Right ventricle myocardium superior (tissue), 1 donor: ENCODE results near the gene HMGB3. TPM values are rescaled to one million over a fixed set of nuclear protein-coding genes. Genes with fewer than 3 reads are reported as not detected.
"Not testable (repeated sequence)": the region's sequence is repeated elsewhere in the genome, so short reads cannot be mapped to it uniquely, and the experiment has no call there.

Experiments
- ATAC-seq: fragments of 200-7000 bp; cut with Tn5 transposase; one replicate; pipeline ENCODE4 v1.9.1; 2020; ENCODE audit warnings: mild to moderate bottlenecking; ENCODE audit not compliant: poor library complexity
- DNase-seq: peaks from one replicate; pipeline ENCODE4 v3.0.0-alpha.2; 2020
- intact Hi-C: fragments of 100-400 bp; cut with DNase I; formaldehyde crosslinking; loops from one replicate; pipeline ENCODE4 v1.11.2; 2022
- total RNA-seq: library from RNA; stranded (reverse); fragmentation: NEBNext Ultra II Directional; extraction: Animal tissue kit (Norgen Biotek cat#: 25700); gene quantifications from one replicate; pipeline ENCODE4 v1.2.1, GENCODE V29; 2021
- donor health status: DM: no; HTN: yes; CAD: no; lungs with severe emphysema.

HMGB3 gene
- total RNA-seq, 1 donor from 2014 or later = 9.0 TPM

- intact Hi-C loops = no loop called here
- no peak for ATAC-seq
- no peak for DNase-seq
These were observed 10.7 kb upstream of the HMGB3 start for GRCh38 chrX:150972450-150972849.

- no peak for ATAC-seq
- DNase-seq = no peak
- intact Hi-C loops = no loop called here
These were observed 7.3 kb upstream of the HMGB3 start for GRCh38 chrX:150975655-150976390.

- ATAC-seq = no peak
- DNase-seq = no peak
- intact Hi-C loops = no loop called here
These were observed 5.5 kb upstream of the HMGB3 start for GRCh38 chrX:150977411-150978162.

GRCh38 chrX:150980186-150980585 lies 2.9 kb upstream of the HMGB3 start:
- DNase-seq (no peak), ATAC-seq (no peak)
- intact Hi-C loops = no loop called here

GRCh38 chrX:150980711-150981110 lies 2.4 kb upstream of the HMGB3 start:
- intact Hi-C loops = no loop called here
- DNase-seq (no peak), ATAC-seq (no peak)

- ATAC-seq = no peak
- no peak for DNase-seq
- intact Hi-C loops = no loop called here
These were observed 824 bp upstream of the HMGB3 start for GRCh38 chrX:150982235-150982787.

- DNase-seq = no peak
- intact Hi-C loops = no loop called here
- ATAC-seq = no peak
These were observed 510 bp downstream of the HMGB3 start for GRCh38 chrX:150983521-150984168.

- intact Hi-C loops = no loop called here
- no peak for ATAC-seq
- DNase-seq = no peak
These were observed 1.2 kb downstream of the HMGB3 start for GRCh38 chrX:150984169-150984824.

- DNase-seq, ATAC-seq, intact Hi-C loops: not testable (repeated sequence)
These were observed 4.6 kb downstream of the HMGB3 start for GRCh38 chrX:150987687-150988086.

GRCh38 chrX:150989420-150989819 lies 6.3 kb downstream of the HMGB3 start:
- no peak for DNase-seq
- intact Hi-C loops = no loop called here

GRCh38 chrX:150990910-150991309 lies 7.8 kb downstream of the HMGB3 start:
- intact Hi-C loops = no loop called here
- no peak for ATAC-seq
- DNase-seq = no peak

More at GRCh38 chrX:150989420-150989819, 6.3 kb downstream of the HMGB3 start:
- no peak for ATAC-seq

GRCh38 chrX:151000861-151001331 lies 17.8 kb downstream of the HMGB3 start:
- ATAC-seq (no peak), DNase-seq (no peak)
- intact Hi-C loops = loop anchor here (10.0 kb wide), 1 partner anchor 226 kb away; no protein-coding TSS in a partner anchor

- DNase-seq (no peak), ATAC-seq (no peak)
- intact Hi-C loops = loop anchor here (10.0 kb wide), 1 partner anchor 229 kb away; no protein-coding TSS in a partner anchor
These were observed 20.9 kb downstream of the HMGB3 start for GRCh38 chrX:151004085-151004484.

- intact Hi-C loops = loop anchor here (10.0 kb wide), 1 partner anchor 232 kb away; no protein-coding TSS in a partner anchor
- DNase-seq = no peak
- no peak for ATAC-seq
These were observed 23.4 kb downstream of the HMGB3 start for GRCh38 chrX:151006410-151007109.

GRCh38 chrX:151009582-151009981 lies 26.4 kb downstream of the HMGB3 start:
- intact Hi-C loops = loop anchor here (10.0 kb wide), 1 partner anchor 235 kb away; no protein-coding TSS in a partner anchor
- ATAC-seq (no peak), DNase-seq (no peak)

GRCh38 chrX:151013164-151013743 lies 30.1 kb downstream of the HMGB3 start:
- no peak for DNase-seq
- intact Hi-C loops = no loop called here
- ATAC-seq = no peak

- no peak for ATAC-seq
- intact Hi-C loops = no loop called here
- no peak for DNase-seq
These were observed 32.5 kb downstream of the HMGB3 start for GRCh38 chrX:151015684-151016083.

- intact Hi-C loops = no loop called here
- ATAC-seq (no peak), DNase-seq (no peak)
These were observed 36.7 kb downstream of the HMGB3 start for GRCh38 chrX:151019856-151020255.
